Thyroid gland (tissue), 4 donors: ENCODE measurements around the gene PPP1R13B. TPM values are rescaled to one million over a fixed set of nuclear protein-coding genes. Genes with fewer than 3 reads are reported as not detected.

Source experiments
- DNase-seq, 2 donors: peaks; one replicate each; pipeline ENCODE4 v3.0.0-alpha.2; 2019
- H3K27ac ChIP-seq, 3 donors: fragments of 200-600 bp; sonication (generic); 1 replicate in 2 of 3; 2 replicates in 1 of 3; pipeline ENCODE4 v1.5.1; 2016 to 2019; ENCODE audit warnings: mild to moderate bottlenecking in 1 of 3, moderate library complexity in 1 of 3
- H3K27me3 ChIP-seq: fragments of 200-600 bp; sonication (generic); one replicate; pipeline ENCODE4 v1.5.1; 2019
- H3K36me3 ChIP-seq, 2 donors: fragments of 200-600 bp; sonication (generic); one replicate each; pipeline ENCODE4 v1.5.1; 2016 to 2019
- H3K4me1 ChIP-seq, 2 donors: fragments of 200-600 bp; sonication (generic); one replicate each; pipeline ENCODE4 v1.5.1; 2017 to 2019
- H3K4me3 ChIP-seq, 3 donors: fragments of 200-600 bp; sonication (generic); replicated peaks in 1 of 3; 1 replicate in 2 of 3; 2 replicates in 1 of 3; pipeline ENCODE4 v1.5.1; 2016; ENCODE audit warnings: mild to moderate bottlenecking in 1 of 3
- H3K9me3 ChIP-seq: fragments of 200-600 bp; sonication (generic); one replicate; pipeline ENCODE4 v1.5.1; 2017
- CTCF ChIP-seq, 6 experiments: fragments of 200-600 bp in 3 of 6; fragments of 450-650 bp in 3 of 6; sonication (generic) in 3 of 6; IDR thresholded peaks; one replicate each; pipeline ENCODE4 v1.5.1; 2016 to 2019; ENCODE audit warnings: antibody characterized with exemption in 6 of 6, mild to moderate bottlenecking in 2 of 6, inconsistent platforms in 1 of 6, moderate library complexity in 1 of 6
- POLR2A ChIP-seq, 2 donors: fragments of 450-650 bp; IDR thresholded peaks; one replicate each; pipeline ENCODE4 v1.6.1; 2017; ENCODE audit warnings: antibody characterized with exemption in 2 of 2, mild to moderate bottlenecking in 2 of 2, moderate library complexity in 1 of 2
- WGBS, 2 donors: methylation state at CpG; one replicate each; pipeline ENCODE4 v1.1.5; 2017; 5-methylcytosine and 5-hydroxymethylcytosine counted together
- intact Hi-C: fragments of 100-400 bp; cut with DNase I; formaldehyde crosslinking; loops from one replicate; pipeline ENCODE4 v1.15.1; 2023
- total RNA-seq, 4 donors: library from RNA; depleted of rRNA; stranded (reverse); fragments of >200 nt; gene quantifications; one replicate each; pipeline ENCODE4 v1.2.3, GENCODE V29; 2016

Gene PPP1R13B
- total RNA-seq, 4 donors from 2014 or later: 77.0 to 131 (median 81.8) TPM

- H3K27ac ChIP-seq: peak overlapping the region in 2 of 3 donors; percentile 46 to 94
- no peak for TF ChIP-seq CTCF (IDR thresholded peaks at IDR 0.05)
- H3K4me3 ChIP-seq: no peak overlapping the region
- no peaks in the 10 kb centered on the region for H3K27me3 ChIP-seq
- peaks cover 31 to 49% of the 10 kb centered on the region in 2 donors for H3K4me1 ChIP-seq
- WGBS, 2 donors: 85 to 91% methylated on average over 10 of the region's 10 CpGs
- intact Hi-C loops: no loop called here
- H3K9me3 ChIP-seq: no peaks in the 10 kb centered on the region
- H3K36me3 ChIP-seq: peaks cover 61 to 65% of the 10 kb centered on the region in 2 donors
- DNase-seq: no peak
These were observed 109.2 kb downstream of the PPP1R13B start for GRCh38 chr14:103738166-103738565.

- 94 to 96% methylated on average over 16 of the region's 16 CpGs for WGBS, 2 donors
- H3K27ac ChIP-seq: peak overlapping the region; percentile 86 to 94 (median 94)
- peaks cover 27 to 44% of the 10 kb centered on the region in 2 donors for H3K4me1 ChIP-seq
These were observed 109.8 kb downstream of the PPP1R13B start for GRCh38 chr14:103737432-103738045.

GRCh38 chr14:103736546-103737431, 110.6 kb downstream of the PPP1R13B start:
- intact Hi-C loops: no loop called here
- TF ChIP-seq CTCF (IDR thresholded peaks at IDR 0.05) (no peak), POLR2A (IDR thresholded peaks at IDR 0.05) (peak in 1 of 2 donors; percentile 44)
- peak overlapping the region; percentile 86 to 94 (median 94) for H3K27ac ChIP-seq
- no peaks in the 10 kb centered on the region for H3K9me3 ChIP-seq
- DNase-seq: peak; percentile 61 to 77
- H3K36me3 ChIP-seq: peaks cover 62 to 75% of the 10 kb centered on the region in 2 donors
- H3K27me3 ChIP-seq: no peaks in the 10 kb centered on the region
- peaks cover 20 to 36% of the 10 kb centered on the region in 2 donors for H3K4me1 ChIP-seq
- WGBS, 2 donors: 60 to 69% methylated on average over 10 of the region's 10 CpGs
- no peak overlapping the region for H3K4me3 ChIP-seq

More at GRCh38 chr14:103737432-103738045, 109.8 kb downstream of the PPP1R13B start:
- peaks cover 65 to 71% of the 10 kb centered on the region in 2 donors for H3K36me3 ChIP-seq
- H3K4me3 ChIP-seq: no peak overlapping the region
- DNase-seq: no peak
- intact Hi-C loops: no loop called here
- no peaks in the 10 kb centered on the region for H3K9me3 ChIP-seq
- no peak for TF ChIP-seq CTCF (IDR thresholded peaks at IDR 0.05)
- TF ChIP-seq POLR2A (IDR thresholded peaks at IDR 0.05): no peak
- H3K27me3 ChIP-seq: no peaks in the 10 kb centered on the region

GRCh38 chr14:103735815-103736545, 111.4 kb downstream of the PPP1R13B start:
- no peak for DNase-seq
- Histone ChIP-seq H3K27ac (peak overlapping the region; percentile 86 to 94 (median 94)), H3K4me3 (no peak overlapping the region), H3K27me3 (no peaks in the 10 kb centered on the region), H3K9me3 (no peaks in the 10 kb centered on the region), H3K36me3 (peaks cover 58 to 67% of the 10 kb centered on the region in 2 donors), H3K4me1 (peaks cover 16 to 28% of the 10 kb centered on the region in 2 donors)
- 88 to 92% methylated on average over 17 to 19 of the region's 22 CpGs for WGBS, 2 donors
- TF ChIP-seq CTCF (IDR thresholded peaks at IDR 0.05) (no peak), POLR2A (IDR thresholded peaks at IDR 0.05) (no peak)
- intact Hi-C loops: no loop called here
